GM20431 (cell line): Measurements from ENCODE around the gene ST6GAL2.

Source experiments
- in situ Hi-C: fragments of 300-500 bp; cut with MseI, MboI; formaldehyde crosslinking; loops from one replicate; pipeline ENCODE4 v1.15.0; 2020; ENCODE audit warnings: low sequenced_read_pairs; ENCODE audit not compliant: unreplicated experiment

The ST6GAL2 gene

GRCh38 chr2:106831816-106832569 is 54.0 kb downstream of the ST6GAL2 start:
- in situ Hi-C loops: no loop called here

DNA sequence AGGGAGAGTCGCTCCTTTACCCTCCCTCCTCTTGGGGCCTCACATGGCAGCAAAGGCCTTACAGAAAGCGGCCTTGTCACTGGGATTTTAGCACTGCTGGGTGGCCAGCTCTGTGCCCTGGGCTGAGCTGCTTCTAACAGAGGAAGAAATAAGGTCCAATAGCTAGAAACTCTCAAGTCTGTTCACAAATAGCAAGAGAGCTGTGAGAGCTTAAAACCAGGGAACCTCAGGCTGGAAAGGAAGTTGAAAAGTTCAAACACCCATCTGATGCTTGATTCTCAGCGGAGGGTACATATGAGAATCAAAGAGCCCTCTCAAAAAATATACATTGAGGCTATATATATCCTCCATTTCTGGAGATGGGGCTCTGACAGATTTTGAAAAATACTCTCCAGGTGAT is 54.7 kb downstream of the ST6GAL2 start:
- in situ Hi-C loops: no loop called here

DNA sequence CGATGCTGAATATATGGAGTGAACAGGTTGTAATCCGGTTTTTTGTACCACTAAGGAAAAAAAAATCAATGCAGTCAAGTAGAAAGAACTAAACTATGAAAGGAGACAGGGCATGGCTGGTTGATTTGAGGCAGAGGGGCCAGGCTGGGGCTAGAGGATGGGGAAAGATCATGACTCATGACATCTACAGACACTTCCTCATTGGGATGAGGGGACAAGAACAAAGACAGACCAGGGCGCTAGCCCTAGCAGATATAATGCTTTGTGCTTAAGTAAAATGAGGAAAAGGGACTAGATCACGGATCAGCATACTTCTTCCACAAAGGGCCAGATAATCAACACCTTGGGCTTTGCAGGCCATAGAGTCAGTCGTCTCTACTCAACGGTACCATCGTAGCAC is 55.8 kb downstream of the ST6GAL2 start:
- in situ Hi-C loops: no loop called here

DNA sequence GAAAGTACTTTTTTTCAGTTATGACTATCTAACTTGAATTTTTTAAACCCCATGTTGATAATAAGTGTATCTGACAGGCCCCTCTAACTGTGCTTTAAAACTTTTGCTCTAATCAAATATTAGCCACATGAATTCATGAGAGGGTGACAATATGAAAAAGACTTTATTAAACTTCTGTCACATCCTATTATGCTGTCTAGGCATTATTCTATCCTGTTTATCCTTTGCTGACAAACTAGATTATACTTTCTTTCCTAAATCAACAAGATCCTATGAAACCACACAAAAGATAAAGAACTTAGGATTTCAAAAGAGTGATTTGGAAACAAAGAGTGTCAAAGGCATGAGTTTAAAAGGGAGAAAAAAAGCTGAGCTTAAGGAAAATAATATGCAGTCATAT is 57.8 kb downstream of the ST6GAL2 start:
- in situ Hi-C loops: no loop called here

GRCh38 chr2:106827158-106827557 is 58.8 kb downstream of the ST6GAL2 start:
- in situ Hi-C loops: no loop called here

GRCh38 chr2:106825161-106825560 is 60.8 kb downstream of the ST6GAL2 start:
- in situ Hi-C loops: no loop called here

GRCh38 chr2:106816974-106817373 is 69.0 kb downstream of the ST6GAL2 start:
- in situ Hi-C loops: no loop called here

GRCh38 chr2:106812841-106813240 is 73.1 kb downstream of the ST6GAL2 start:
- in situ Hi-C loops: no loop called here

- in situ Hi-C loops: no loop called here
Measured at GRCh38 chr2:106812383-106812782, 73.6 kb downstream of the ST6GAL2 start.

GRCh38 chr2:106805716-106806115 is 80.3 kb downstream of the ST6GAL2 start:
- in situ Hi-C loops: no loop called here

DNA sequence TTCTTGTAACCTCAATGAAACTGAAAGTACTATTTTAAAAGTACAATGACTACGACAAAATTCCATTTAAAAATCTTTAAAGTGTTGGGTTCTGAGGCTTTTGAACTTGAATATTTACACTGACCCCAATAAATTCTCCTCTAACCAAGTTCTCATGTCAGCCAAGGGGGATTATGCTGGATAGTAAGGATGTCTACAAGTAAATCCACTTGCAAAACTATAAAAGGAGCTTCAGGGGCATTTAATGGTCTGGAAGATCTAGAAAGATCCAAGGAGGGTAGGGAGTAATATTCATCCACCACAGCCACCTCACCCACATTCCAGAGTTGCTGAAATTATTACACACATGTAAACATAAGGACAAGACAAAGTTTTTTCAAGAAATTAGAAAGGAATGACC is 81.8 kb downstream of the ST6GAL2 start:
- in situ Hi-C loops: no loop called here

- in situ Hi-C loops: no loop called here
Measured at GRCh38 chr2:106800976-106801655, 84.9 kb downstream of the ST6GAL2 start.

DNA sequence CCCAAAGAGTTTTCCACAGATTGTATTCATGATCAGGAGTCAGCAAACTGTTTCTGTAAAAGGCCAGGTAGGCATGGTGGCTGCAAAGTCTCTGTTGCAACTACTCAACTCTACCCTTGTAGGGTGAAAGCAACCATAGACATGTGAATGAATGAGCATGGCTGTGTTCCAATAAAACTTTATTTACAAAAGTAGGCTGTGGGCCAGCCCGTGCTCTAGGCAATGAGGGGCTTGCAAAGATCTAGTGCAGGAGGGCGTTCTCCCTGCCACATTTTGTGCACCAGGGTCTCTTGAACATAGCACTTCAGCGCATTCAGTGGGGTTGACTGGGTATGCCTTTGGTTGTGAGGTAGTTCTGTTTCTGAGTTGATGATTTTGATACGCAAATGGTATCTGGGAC is 85.8 kb downstream of the ST6GAL2 start:
- in situ Hi-C loops: no loop called here

DNA sequence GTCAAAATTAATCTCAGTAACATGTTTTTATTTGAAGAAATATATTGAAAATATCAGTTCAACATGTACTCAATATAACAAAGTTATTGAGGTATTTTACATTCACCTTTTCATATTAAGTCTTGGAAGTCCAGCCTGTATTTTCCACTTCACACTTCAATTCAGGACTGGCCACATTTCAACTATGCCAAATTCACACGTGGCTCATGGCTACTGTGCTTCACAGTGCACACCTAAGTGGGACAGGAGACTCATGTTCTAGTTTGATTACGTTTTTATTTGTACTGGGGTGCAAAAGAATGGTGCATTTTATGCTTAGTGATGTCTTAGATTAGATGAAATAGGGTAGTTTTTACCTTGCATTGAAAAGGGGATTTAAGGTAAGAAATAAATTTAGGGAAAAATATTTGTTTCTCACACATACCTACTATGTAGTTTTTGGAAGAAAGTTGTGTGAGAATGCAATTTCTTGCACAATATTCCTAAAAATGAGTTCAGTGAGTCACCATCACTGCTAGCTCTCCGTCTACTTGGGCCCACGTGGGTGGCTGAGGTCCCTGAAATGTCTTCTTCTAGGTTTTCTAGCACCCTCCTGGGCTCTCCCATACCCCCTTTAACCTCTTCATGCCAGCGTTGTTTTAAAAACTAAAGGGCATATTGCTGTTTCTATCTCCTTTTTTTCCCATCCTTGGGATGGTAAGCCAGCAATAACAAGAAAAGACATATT is 87.0 kb downstream of the ST6GAL2 start:
- in situ Hi-C loops: no loop called here

GRCh38 chr2:106797494-106797893 is 88.5 kb downstream of the ST6GAL2 start:
- in situ Hi-C loops: no loop called here

GRCh38 chr2:106792671-106793070 is 93.3 kb downstream of the ST6GAL2 start:
- in situ Hi-C loops: no loop called here

GRCh38 chr2:106789185-106789584 is 96.8 kb downstream of the ST6GAL2 start:
- in situ Hi-C loops: no loop called here

DNA sequence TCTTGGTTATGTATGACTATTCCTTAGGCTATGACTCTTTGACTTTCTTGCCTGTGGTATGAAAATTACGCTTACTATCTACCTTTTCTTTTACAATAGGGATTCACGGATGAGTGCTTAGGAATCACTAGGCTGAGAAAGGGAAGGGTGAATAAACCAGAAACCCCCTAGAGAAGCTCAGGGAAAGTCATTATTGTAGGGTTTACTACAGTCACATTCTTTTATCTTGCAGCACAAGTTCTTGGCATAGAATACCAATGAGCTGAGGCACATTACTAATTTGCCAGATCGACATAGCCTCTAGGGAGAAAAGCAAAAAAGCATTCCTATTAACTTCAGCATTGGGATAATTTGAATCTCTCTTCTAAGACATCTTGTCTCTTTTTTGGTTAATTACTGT is 103.3 kb downstream of the ST6GAL2 start:
- in situ Hi-C loops: no loop called here

DNA sequence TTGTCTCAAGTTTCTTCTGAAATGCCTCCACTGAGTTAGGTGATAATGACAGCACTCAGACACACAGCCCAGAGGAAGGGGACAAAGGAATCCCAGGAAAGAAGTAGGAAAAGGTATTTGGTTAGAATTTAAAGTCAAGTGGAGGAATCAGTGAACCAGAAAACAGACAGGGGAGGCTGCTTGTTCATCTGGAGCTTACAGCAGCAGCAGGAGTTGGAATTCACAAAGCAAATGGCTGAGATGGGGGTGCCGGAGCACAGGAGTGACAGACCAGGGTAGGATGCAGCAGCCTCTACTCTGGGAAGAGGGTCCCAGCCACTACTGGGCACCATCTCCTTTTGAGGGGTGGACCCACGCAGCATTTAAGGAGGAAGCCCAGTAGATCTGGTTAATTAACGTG is 104.8 kb downstream of the ST6GAL2 start:
- in situ Hi-C loops: no loop called here

- in situ Hi-C loops: no loop called here
Measured at GRCh38 chr2:106771811-106772210, 114.2 kb downstream of the ST6GAL2 start.

DNA sequence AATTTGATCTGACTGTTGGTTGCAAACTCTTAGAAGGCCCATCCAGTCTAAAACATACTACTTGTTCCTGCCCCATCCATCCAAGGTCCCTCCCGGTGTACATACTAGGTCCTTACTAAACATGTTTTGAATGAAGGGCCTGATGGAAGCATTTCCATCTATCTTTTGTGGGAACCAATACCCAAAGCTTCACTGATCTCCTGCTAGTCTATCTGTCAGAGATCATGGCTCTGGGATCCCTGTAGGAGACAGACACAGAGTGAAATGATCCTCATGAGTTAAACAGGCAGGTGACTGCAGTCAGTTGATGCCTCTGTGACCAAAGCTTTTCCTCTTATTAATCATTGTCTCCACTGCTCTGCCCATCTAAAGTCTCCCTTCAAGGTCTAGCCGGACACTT is 115.0 kb downstream of the ST6GAL2 start:
- in situ Hi-C loops: no loop called here
